HG02678 (cell line): Measurements from ENCODE around the gene FAM168A.

Experiments
- ATAC-seq: cut with Tn5 transposase; IDR thresholded peaks from one replicate; pipeline ENCODE4 v1.9.1; 2021; ENCODE audit warnings: mild to moderate bottlenecking, moderate library complexity; ENCODE audit not compliant: unreplicated experiment

Gene FAM168A, protein sequence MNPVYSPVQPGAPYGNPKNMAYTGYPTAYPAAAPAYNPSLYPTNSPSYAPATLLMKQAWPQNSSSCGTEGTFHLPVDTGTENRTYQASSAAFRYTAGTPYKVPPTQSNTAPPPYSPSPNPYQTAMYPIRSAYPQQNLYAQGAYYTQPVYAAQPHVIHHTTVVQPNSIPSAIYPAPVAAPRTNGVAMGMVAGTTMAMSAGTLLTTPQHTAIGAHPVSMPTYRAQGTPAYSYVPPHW

DNA sequence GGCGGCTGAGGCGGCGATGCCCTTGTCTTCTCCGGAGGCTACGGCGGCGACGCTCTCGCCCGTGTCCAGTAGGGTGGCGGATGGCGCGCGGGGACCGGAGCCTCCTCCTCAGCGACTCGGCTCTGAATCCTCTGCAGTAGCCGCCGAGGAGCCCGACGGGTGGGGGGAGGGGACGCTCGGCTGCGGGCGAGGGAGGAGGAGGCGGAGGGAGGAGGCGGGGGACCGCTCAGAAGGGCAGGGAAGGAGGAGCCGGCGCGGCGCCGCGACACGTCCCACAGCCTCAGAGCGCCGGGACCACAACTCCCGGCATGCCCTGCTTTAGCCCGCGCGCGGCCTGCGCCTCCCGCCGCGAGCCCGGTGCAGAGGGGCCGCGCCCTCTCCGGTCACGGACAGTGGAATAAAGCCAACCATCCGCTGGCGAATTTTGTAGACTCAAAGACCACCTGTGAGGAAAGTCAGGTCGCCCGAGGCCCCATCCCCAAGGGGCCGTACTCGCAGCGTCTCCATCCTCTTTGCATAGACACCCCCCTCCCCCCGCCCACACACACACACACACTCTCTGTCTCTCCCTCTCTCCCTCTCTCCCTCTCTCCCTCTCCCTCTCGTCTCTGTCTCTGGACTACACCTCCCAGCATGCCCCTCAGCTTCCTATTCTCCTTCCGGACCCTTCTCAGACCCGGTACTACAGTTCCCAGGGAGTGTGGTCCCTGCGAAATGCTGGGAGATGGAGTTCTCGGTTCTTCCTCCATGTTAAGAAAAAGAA is at the start of gene FAM168A:
Gene FAM168A (minus strand): TSS at position 157 of the 763 bp plus-strand sequence. CDS start 129,638 bp downstream, outside the sequence.
- peak; percentile 94 for ATAC-seq

DNA sequence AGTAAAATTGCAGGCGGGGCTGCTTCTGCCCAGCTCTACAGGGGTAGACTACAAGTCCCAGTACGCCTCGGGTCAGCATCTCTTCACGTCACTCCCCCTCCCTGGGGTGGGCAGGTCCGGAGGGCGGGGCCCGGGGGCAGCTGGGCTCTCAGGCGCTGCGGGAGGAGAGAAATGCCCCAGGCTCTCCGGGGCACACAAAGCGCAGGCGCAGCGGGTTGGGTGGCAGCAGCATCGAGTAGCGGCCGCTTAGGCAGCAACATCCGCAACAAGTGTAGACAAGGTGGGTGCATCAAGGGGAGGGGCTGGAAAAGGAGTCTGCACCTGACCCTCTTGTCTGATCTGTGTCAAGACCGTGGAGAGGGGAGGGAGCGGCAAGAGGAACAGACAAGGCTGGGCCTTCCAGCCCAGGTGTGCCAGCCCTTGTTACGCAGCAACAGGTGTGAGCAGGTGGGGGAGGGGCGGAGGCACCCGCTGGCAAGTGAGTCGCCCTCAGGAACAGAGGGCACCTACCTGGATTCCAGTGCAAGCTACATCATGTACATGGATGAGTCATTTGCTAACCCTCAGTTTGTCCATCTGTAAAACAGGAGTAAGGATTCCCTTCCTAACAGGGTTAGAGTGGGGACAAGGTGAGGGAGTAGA is 49.7 kb upstream of the FAM168A start:
- peak; percentile 82 for ATAC-seq

DNA sequence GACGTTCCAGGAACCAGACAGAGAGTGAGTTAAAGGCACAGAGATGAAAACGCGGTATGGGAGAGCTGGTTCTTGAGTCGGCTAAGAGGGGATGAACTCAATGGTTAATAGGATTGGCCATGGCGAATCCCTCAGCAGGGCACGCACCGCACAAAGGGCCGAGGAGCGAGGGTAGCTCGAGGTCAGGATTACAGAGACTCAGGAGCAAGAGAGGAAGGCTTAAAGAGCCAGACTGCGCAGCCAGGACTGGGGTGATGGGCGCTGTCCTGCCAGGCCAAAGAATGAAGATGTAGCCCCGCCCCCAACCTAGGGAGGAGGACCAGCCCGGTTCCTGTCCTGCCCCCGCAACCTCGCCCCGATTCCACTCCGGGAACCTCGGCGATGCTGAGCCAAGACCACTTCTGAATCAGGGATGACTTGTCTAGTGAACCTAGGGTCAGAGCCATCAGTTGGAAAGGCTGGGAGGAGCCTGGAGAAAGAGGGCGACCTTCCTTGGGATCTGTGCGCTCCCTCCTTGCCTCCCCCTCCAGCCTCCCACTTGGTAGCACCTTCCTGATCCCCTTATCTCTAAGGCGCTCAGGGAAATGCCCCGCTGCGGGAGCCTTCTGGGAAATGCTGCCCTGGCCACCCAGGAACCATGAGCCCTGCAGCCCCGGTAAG is 48.2 kb upstream of the FAM168A start, which contains the start of gene PLEKHB1:
Gene PLEKHB1 (plus strand): TSS at position 610 of the 660 bp plus-strand sequence. CDS start 28 bp downstream, at position 638.
- ATAC-seq: no peak

DNA sequence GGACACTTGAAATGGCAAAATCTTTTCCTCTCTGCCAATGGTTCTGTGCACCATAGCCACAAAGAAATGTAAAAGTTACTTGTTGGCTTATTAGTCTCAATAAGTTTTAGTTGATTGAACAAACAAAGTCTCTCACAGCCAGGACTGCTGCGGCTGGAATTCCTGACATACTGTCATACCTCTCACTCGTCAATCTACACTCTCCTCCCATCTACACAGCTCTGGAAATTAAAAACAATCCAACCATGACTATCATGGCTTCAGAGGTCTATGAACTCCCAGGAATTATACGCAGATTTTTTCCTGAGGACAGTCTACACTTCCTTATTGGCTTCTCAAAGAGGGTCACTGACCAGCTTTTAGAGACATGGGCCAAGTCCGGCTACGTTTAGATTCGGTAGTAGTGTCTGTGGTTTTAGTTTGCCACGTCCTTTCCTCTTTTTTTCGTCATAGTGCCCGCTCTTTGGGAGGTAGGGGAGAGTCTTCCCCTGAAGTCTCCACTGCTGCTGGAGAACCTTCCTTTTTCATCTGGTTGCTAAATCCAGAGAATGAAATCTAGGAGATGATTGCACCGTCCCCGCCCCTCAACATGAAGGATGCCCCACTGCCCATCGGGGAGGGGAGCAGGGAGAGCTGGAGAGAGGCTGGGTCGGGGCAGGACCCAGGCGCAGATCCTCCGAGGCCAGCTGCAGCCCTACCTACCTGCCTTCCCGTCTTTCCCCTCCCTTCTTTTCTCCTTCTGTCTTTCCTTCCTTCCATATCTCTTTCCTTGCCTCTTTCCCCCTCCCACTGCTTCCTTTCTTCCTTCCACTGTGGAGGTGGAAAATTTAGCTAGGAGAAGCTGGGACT is 47.4 kb upstream of the FAM168A start:
- no peak for ATAC-seq

DNA sequence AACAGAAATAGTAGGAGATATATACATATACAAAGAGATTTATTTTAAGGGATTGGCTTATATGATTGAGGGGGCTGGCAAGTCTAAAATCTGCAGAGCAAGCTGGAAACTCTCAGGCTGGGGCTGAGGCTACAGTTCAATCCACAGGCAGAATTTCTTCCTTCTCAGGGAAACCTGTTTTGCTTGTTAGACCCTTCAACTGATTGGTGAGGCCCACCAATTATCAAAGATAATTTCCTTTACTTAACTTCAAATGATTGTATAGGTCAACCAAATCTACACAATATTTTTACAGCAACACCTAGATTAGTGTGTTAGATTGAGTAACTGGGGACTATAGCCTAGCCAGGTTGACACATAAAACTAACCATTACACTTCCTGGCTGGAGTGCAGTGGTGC is 43.8 kb upstream of the FAM168A start:
- no peak for ATAC-seq

DNA sequence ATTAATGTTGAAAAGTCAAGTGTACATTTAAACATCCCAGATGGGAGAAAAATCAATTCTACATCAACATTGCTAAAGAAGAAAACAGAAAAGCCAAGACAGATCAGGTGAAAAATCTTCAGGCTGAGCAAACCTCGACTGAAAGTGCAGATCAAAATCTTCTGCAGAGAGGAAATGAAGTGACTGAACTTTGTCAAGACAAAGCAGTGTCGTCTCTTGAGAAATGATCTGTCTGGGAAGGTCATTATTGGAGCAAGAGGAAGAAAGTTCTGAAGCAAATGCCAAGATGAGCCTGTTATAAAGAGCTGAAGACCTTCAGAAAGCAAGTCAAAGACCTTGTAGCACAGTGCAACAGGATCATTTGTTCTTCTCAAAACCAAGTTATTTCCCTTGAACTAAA is 42.7 kb upstream of the FAM168A start:
- ATAC-seq: no peak

DNA sequence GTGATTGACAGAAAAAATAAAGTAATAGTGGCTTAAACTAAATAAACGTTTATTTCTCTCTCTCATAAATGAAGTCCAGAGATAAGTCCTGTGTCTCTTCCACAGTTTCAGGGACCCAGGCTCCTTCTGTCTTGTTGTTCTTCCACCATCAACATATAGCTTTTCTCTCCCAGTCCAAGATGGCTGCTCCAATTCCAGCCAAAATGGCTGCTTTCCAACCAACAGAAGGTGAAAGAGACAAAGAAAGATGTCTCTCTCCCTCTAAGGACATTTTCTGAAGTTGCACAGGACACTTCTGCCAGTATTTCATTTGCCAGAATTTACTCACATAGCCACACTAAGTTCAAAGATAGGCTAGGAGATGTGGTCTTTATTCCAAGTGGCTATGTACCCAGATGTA is 39.1 kb upstream of the FAM168A start:
- no peak for ATAC-seq

DNA sequence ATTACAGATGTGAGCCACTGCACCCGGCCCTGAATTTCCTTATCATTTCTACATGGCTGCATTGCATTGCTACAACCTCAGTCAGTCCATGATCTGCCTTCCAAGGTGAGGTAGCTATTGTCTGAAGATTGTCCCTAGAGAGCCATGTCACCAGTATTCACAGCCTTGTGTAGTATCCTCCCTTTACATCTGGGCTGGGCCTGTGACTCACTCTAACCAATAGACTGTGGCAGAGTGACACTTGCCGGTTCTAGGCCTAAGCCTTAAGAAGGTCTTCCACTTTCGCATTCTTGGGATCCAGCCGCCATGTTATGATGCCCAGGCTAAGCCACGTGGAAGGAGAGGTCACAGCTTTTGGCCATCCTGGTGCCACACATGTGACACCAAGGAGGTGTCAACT is 38.3 kb upstream of the FAM168A start:
- no peak for ATAC-seq

DNA sequence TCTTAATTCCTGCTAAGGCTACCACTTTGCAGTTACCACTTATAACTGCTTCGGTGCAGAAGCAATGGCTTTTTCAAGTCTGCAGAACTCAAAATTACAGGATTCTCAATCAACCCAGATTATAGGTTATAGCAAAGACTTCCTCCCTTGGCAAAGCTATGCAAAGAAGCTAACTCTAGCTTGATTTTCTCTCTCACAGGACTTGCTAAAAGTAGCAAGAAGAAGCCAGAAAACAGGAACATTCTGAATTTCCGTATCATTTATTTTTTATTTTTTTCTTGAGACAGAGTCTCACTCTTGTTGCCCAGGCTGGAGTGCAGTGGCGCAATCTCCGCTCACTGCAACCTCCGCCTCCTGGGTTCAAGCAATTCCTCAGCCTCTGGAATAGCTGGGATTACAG is 37.8 kb upstream of the FAM168A start:
- ATAC-seq: no peak

DNA sequence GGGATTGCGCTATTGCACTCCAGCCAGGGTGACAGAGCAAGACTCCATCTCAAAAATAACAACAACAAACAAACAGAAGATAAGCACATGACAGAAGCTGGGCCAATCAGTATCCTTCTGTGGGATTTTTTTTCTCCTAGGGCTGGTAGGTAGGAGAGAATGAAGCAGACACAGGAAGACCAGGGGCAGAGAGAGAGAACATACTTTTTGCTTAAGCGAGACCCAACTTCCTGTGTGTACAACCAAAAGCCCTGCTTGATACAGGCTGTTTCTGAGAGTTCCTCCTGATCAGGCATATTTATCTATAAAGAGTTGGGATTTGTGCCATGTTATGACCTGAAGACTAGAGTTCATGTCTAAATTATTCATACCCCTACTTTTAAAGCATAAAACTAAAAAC is 36.1 kb upstream of the FAM168A start:
- no peak for ATAC-seq

DNA sequence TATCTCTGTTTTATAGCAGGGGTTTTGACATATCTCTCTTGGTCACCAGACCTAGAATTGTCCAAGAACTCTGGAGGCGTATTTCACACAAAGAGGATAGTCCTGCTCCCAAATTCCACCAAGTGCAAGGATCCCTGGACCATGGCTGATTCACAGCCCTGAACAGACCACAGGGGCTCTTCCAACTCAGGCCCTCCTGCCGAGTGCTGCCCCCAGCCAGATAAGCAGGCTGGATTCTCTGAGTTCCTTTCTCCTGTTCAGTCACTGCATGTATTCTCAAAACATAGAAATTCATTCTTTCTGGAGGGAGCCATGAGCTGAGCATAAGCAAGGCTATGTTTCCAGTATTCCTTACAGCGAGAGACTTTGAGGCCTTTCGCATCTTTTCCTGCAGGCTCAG is 35.1 kb upstream of the FAM168A start:
- ATAC-seq: no peak

DNA sequence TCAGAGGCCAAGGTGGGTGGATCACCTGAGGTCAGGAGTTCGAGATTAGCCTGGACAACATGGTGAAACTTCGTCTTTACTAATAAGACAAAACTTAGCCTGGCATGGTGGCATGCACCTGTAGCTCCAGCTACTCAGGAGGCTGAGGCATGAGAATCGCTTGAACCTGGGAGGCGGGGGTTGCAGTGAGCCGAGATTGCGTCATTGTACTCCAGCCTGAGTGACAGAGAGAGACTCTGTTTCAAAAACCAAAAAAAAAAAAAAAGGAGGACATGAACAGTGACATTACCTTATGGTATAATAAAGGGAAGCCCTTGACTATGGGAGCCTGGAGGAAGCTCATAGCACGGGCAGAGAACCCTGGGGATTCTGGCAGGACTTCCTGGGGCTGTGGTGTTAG is 32.0 kb upstream of the FAM168A start:
- ATAC-seq: no peak

DNA sequence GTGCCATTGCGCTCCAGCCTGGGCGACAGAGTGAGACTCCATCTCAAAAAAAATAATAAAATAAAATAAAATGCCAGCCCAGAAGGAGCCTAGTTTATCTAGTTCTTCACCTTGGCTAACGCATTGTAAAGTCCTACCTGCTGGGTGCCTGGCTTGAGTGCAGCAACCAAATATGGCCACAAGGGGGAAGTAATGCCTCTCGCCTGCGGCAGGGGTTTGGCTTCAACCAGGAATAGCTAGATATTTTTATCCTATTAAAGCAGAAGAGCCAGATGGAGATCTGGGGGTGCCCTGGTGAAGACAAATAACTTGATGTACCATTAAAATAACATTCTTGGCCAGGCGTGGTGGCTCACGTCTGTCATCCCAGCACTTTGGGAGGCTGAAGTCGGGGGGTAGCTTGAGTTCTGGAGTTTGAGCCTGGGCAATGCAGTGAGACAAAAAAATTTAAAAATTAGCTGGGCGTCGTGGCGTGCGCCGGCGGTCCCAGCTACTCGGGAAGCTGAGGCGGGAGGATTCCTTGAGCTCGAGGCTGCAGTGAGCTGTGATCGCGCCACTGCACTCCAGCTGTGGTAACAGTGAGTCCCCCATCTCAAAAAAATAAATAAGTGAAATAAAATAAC is 27.9 kb upstream of the FAM168A start:
- no peak for ATAC-seq

DNA sequence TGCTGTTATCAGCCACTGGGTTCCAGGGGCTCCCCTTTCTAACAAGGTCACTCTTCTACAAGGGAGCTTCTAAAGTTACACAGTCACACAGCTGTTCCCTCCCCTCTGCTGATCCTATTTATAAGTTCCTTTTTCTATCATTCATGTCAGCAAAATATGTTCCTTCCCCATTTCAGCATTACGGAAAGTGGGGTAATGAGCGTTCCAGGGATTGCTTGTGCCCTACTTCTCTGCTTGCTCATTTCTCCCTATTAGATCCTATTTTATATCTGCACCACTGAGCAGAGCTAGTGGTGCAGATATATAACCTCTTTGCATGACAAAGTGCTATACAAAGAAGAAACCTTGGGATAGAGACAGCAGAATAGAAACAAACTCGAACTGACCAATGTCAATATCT is 25.8 kb upstream of the FAM168A start:
- no peak for ATAC-seq

DNA sequence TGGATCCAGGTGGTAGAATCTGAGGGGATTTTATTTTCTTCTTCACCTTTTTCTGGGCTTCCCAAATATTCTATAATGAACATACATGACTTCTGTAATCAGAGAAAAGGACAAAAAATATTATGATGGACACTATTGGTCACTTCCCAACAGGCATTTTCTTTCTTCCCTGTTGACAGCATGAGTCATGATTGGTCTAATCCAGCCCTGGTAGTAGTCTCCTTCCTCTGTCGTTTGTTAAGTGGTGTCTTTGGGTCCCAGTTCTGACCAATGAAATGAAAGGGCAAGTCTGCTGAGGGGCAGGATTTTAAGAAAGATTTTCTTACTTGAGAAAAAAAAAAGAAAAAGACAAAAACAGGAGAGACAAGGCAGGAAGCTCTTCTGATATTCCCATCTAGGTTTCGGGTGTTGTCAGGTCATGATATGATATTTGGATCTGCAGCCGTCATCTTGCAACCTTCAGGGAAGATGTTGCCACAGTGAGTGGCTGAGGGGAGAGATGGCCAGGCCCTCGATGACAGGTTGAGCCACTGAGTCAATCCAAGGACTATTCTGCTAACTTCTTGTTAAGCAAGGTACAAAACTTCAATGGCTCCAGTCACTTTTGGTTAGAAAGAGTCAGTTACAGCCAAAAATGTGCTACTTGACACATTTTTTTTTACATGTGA is 25.1 kb upstream of the FAM168A start:
- ATAC-seq: no peak

DNA sequence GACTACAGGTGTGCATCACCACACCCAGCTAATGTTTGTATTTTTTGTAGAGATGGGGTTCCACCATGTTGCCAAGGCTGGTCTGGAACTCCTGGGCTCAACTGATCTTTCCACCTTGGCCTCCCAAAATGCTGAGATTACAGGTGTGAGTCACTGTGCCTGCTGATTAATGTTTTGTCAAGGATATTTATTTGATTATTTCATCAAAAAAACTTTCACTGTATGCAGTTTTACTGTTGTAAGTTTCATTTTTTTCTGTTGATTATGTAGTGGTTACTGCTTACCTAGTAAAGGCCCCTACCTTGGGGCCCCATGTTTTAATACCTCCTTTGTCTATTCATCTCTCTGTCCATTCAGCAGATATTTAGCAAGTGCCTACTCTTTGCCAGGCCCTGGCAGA is 16.7 kb upstream of the FAM168A start:
- ATAC-seq: no peak

DNA sequence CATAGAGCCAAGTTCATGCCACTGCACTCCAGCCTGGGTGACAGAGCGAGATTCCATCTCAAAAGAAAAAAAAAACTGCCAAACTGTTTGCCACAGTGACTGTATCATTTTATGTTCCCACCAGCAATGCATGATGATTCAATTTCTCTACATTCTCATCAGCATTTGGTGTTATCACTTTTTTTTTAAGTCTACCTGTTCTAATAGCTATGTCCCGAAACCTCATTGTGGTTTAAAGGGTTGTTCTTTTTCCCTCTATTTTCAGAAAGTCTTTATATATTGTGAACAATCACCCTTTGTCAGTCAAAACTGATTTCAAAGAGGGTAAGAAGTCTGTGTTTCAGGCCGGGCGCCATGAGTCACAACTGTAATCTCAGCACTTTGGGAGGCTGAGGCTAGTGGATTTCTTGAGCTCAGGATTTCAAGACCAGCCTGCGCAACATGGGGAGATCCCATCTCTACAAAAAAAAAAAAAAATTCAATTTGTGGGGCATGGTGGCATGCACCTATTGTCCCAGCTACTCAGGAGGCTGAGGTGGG is 14.8 kb upstream of the FAM168A start:
- ATAC-seq: no peak

DNA sequence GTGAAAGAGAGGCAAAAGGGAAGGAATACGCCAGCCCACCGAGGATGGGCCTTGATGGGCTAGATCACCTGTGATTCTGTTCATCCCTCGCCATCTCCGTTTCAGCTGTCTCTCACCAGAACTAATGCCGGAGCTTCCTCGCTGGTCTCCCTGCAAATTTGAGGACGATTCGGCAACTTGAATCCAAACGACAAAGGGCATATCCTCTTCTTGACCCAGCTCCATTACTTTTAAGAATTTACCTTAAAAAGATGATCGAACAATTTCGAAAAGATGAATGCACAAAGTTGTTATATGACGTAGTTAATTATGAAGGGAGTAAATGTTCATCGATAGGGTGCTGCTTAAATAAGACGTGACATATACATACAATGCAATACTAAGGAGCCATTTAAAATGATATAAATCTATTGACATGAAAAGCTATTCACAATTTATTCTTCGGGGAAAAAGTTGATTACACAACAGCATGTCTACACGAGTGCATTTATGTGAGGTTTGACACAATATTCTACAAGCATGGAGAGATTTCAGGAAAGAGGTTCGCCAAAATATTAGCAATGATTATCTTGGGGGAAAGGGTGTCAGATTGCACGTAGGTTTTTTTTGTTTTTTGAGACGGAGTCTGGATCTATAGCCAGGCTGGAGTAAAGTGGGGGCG is 937 bp upstream of the FAM168A start:
- no peak for ATAC-seq
